GM13977 (cell line): ENCODE measurements around the gene GLRX3.
"Not testable (repeated sequence)": the region's sequence is repeated elsewhere in the genome, so short reads cannot be mapped to it uniquely, and the experiment has no call there.

Experiments used
- DNase-seq: peaks from one replicate; pipeline ENCODE4 v3.0.0; 2012; ENCODE audit warnings: low spot score
- in situ Hi-C: fragments of 300-500 bp; cut with MboI; formaldehyde crosslinking; loops from one replicate; pipeline ENCODE4 v1.12.0; 2022; ENCODE audit warnings: low sequenced_read_pairs, low pct_unique_long_range_greater_than_20kb, mixed read lengths, inconsistent platforms; ENCODE audit not compliant: unreplicated experiment
- TF ChIP-seq, protein P1 (sequence below): IDR thresholded peaks from 2 replicates; pipeline ENCODE4 v1.5.1; 2012; ENCODE audit warnings: mild to moderate bottlenecking, control low read depth; ENCODE audit not compliant: insufficient read depth; ENCODE audit errors: extremely low read depth, missing control alignments

GLRX3 gene

DNA sequence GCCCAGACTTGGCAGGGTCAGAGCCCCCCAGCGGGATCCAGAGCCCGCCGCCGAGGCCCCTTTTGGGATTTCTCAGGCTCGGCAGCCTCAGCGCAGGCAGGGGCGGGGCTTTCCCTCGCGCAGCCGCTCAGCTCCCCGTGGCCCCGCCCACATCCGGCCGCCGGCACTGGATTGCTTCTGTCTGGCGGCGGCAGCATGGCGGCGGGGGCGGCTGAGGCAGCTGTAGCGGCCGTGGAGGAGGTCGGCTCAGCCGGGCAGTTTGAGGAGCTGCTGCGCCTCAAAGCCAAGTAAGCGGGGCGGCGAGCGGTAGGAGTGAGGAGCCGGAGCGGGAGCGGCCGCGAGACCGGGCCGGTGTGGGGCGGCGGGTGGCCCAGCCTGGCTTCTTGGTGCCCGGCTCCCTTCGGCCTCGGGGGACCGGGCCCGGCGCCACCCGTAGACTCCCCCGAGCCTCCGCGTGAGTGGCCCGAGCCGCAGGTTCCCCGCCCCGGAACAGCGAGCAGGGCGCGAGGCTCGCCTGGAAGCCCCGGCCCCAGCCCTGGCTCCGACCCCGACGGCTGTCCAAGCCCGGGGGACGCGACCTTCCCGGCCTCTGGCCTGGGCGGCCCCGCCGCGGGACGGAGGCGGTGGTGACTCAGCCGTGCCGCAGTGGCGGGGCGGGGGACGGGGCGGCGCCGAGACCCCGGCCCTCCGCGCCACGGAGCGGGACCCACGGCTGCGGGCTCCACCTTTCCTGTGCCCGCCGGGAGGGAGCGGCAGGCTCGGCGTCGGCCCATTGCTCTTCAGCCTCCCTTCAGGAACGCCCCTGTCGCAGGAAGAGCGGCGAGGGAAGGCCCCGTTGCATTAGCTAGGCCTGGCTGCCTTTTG, at the start of gene GLRX3:
GLRX3 (plus strand) TSS at position 166 of the 864 bp plus-strand sequence; CDS start at position 196, 30 bp downstream.
- DNase-seq, result peak; percentile 98
- TF ChIP-seq, protein P1, sequence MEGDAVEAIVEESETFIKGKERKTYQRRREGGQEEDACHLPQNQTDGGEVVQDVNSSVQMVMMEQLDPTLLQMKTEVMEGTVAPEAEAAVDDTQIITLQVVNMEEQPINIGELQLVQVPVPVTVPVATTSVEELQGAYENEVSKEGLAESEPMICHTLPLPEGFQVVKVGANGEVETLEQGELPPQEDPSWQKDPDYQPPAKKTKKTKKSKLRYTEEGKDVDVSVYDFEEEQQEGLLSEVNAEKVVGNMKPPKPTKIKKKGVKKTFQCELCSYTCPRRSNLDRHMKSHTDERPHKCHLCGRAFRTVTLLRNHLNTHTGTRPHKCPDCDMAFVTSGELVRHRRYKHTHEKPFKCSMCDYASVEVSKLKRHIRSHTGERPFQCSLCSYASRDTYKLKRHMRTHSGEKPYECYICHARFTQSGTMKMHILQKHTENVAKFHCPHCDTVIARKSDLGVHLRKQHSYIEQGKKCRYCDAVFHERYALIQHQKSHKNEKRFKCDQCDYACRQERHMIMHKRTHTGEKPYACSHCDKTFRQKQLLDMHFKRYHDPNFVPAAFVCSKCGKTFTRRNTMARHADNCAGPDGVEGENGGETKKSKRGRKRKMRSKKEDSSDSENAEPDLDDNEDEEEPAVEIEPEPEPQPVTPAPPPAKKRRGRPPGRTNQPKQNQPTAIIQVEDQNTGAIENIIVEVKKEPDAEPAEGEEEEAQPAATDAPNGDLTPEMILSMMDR, result no peak
- in situ Hi-C loops, result no loop called here

DNA sequence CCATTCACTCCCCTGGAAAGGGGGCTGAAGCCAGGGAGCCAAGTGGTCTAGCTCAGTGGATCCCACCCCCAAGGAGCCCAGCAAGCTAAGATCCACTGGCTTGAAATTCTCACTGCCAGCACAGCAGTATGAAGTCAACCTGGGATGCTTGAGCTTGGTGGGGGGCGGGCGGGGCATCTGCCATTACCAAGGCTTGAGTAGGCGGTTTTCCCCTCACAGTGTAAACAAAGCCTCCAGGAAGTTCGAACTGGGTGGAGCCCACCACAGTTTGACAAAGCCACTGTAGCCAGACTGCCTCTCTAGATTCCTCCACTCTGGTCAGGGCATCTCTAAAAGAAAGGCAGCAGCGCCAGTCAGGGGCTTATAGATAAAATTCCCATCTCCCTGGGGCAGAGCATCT, 45.6 kb upstream of the GLRX3 start:
- in situ Hi-C loops, DNase-seq: not testable (repeated sequence)

DNA sequence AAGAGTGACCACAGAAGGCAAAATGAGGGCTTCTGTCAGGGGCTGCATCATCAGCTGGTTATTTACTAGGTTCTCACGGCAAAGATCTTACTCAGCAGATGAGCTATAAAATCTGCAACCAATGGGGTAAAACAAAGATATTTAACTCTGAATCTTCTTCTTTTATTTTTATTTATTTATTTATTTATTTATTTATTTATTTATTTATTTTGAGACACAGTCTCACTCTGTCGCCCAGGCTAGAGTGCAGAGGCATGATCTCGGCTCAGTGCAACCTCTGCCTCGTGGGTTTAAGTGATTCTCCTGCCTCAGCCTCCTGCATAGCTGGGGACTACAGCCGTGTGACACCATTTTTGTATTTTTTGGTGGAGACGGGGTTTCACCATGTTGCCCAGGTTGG, 36.8 kb upstream of the GLRX3 start:
- DNase-seq, result no peak
- in situ Hi-C loops, result no loop called here
- TF ChIP-seq, protein P1, result no peak

DNA sequence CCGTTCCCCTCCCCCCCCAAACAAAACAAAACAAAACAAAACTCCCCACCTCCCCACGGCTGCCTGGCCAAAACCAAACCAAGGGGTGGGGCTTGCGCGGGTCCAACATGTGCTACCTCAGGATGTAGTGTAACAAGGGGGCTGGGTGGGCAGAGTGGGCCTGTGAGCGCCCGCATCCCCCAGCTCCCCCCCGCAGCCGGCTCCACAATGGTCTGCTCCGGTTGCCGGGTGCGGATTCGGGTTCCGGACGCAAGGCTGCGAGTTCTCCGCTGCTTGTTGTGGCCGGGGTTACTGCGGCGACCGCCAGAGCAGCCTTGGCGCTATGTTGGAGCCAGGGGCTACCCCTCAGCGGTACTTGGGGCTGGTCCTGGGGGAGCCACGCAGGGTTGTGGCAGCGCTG, 30.5 kb upstream of the GLRX3 start:
- in situ Hi-C loops, result no loop called here
- TF ChIP-seq, protein P1, result no peak
- no peak for DNase-seq

DNA sequence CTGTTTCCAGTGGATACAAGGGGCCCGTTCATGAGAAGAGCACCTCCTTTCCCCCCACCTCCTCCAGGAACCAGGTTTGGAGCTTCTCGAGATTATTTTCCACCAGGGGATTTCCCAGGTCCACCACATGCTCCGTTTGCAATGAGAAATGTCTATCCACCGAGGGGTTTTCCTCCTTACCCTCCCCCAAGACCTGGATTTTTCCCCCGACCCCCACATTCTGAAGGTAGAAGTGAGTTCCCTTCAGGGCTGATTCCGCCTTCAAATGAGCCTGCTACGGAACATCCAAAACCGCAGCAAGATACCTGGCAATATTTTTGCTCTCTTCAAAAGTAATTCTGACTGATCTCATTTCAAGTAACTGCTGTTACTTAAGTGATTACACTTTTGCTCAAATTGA, 28.0 kb upstream of the GLRX3 start:
- in situ Hi-C loops, DNase-seq: not testable (repeated sequence)

DNA sequence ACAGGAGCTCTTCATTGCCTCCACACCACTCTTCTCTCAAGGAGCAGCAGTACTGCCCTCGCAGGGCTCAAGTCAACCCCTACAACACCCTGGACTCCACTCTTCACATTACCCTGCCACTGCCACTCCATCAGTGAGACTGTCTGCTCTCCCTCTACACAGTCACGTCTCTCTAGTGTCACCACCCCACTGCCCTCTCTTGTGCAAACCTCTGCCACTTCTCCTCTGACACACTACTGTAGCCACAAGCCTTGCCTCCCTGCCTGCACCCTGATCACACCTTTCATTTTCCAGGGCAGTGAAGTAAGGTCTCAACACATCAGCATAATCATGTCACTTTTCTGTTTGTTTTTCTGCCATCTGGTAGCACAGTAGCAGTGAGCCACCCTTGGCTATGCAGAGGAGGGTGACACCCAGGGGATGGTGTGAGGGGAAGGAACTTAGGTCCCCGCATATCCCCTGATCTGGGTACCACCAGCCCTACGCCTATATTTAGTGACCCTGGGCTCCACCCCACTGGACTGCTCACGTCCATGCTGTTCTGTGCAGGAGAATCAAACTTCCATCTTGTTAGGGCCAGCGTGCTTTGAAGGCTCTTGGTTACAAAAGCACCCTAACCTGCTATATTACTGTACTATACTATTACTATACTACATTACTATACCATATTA, 27.1 kb upstream of the GLRX3 start:
- in situ Hi-C loops, result no loop called here
- no peak for DNase-seq
- TF ChIP-seq, protein P1, result no peak

DNA sequence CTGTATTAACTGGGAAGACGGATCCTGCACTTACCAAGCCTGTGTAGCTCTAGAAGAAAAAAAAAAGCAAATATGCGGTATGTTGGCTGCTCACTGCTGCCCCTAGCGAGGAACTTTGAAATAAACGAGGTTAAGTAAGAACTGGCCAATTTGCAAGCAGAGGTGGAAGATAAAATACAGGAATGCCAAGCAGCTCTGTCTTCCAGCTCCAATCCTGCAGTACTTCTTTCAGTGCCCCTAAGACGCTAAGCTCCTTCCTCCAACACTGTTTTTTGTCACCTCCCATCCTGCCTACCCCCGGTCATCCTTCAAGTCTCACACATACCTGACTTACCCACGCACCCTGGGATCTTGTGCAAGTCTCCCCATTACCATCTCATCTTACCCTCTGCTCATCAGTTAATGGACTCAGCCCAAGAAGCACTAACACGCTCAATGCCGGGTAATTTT, 26.4 kb upstream of the GLRX3 start:
- in situ Hi-C loops, result no loop called here
- TF ChIP-seq, protein P1, result peak; percentile 79
- peak; percentile 70 for DNase-seq
